ENCODE data around the gene HARS2. TPM values are rescaled to one million over a fixed set of nuclear protein-coding genes. Genes with fewer than 3 reads are reported as not detected.

HARS2 gene
- total and polyA plus RNA-seq, 10 of the 15 experiments (the other 5 are each of a cell fraction or from before 2014, with no cell fraction given): 9.3 to 34.3 (median 24.8) TPM

DNA sequence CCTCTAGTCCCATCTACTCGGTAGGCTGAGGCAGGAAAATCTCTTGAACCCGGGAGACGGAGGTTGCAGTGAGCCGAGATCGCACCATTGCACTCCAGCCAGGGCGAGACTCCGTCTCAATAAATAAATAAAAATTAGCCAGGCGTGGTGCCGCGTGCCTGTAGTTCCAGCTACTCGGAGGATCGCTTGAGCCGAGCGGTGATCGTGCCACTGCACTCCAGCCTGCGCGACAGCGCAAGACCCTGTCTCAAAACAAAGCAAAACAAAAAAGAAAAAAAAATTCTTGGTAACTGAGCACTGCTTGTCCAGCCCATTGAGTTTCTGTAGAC is 27.3 kb upstream of the HARS2 start:
- ChIA-PET CTCF (interaction anchor here (0.9 to 2.1 kb wide), 2 partner anchors 11 to 312 kb away, joined by 3 to 5 read pairs; no protein-coding TSS in a partner anchor), RAD21 (ENCODE audit: unreplicated experiment) (no interaction called here), SMC1A (ENCODE audit: uncharacterized antibody, unreplicated experiment) (interaction anchor here (1.3 to 2.8 kb wide), 2 partner anchors 8 to 16 kb away, joined by 4 to 12 read pairs; partner anchors contain the start of genes IK and NDUFA2), POLR2A (interaction anchor here (0.6 to 2.3 kb wide), 4 partner anchors 17 to 263 kb away, joined by 3 to 12 read pairs (median 4); partner anchors contain the start of genes HARS1, HARS2 and NDUFA2)
- BruUV-seq (replicated peaks): no TSS peak
- H3K79me2 ChIP-seq (ENCODE audit: control insufficient read depth, insufficient read depth, low read length): peaks cover 31% of the 10 kb centered on the region
- ATAC-seq (no peak), FAIRE-seq (no peak), DNase-seq (ENCODE audit: low read depth, low spot score) (no peak)
- H3K27ac ChIP-seq (ENCODE audit: control insufficient read depth, insufficient read depth): peak overlapping the region; percentile 85
- peak overlapping the region; percentile 96 for H3K4me3 ChIP-seq
- no peaks in the 10 kb centered on the region for H3K9me3 ChIP-seq (replicated peaks; ENCODE audit: control insufficient read depth, insufficient read depth, low read length)
- TF ChIP-seq KLF5 (IDR thresholded peaks at IDR 0.05; ENCODE audit: partially characterized antibody): no peak
- TF ChIP-seq, protein P1, sequence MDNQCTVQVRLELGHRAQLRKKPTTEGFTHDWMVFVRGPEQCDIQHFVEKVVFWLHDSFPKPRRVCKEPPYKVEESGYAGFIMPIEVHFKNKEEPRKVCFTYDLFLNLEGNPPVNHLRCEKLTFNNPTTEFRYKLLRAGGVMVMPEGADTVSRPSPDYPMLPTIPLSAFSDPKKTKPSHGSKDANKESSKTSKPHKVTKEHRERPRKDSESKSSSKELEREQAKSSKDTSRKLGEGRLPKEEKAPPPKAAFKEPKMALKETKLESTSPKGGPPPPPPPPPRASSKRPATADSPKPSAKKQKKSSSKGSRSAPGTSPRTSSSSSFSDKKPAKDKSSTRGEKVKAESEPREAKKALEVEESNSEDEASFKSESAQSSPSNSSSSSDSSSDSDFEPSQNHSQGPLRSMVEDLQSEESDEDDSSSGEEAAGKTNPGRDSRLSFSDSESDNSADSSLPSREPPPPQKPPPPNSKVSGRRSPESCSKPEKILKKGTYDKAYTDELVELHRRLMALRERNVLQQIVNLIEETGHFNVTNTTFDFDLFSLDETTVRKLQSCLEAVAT (IDR thresholded peaks at IDR 0.05): 0 out of 2 replicates have a peak, but pooled peaks have one; percentile 11
- TF ChIP-seq PKNOX1 (IDR thresholded peaks at IDR 0.05): no peak
- TF ChIP-seq MTA3 (IDR thresholded peaks at IDR 0.05; ENCODE audit: borderline replicate concordance, low read length): 0 out of 2 replicates have a peak, but pooled peaks have one; percentile 24
- no peak for TF ChIP-seq SREBF1 (IDR thresholded peaks at IDR 0.05; ENCODE audit: low read length)
- TF ChIP-seq, protein P2, sequence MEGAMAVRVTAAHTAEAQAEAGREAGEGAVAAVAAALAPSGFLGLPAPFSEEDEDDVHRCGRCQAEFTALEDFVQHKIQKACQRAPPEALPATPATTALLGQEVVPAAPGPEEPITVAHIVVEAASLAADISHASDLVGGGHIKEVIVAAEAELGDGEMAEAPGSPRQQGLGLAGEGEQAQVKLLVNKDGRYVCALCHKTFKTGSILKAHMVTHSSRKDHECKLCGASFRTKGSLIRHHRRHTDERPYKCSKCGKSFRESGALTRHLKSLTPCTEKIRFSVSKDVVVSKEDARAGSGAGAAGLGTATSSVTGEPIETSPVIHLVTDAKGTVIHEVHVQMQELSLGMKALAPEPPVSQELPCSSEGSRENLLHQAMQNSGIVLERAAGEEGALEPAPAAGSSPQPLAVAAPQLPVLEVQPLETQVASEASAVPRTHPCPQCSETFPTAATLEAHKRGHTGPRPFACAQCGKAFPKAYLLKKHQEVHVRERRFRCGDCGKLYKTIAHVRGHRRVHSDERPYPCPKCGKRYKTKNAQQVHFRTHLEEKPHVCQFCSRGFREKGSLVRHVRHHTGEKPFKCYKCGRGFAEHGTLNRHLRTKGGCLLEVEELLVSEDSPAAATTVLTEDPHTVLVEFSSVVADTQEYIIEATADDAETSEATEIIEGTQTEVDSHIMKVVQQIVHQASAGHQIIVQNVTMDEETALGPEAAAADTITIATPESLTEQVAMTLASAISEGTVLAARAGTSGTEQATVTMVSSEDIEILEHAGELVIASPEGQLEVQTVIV (IDR thresholded peaks at IDR 0.05; ENCODE audit: borderline replicate concordance, partially characterized antibody): no peak
- WGBS (ENCODE audit: insufficient coverage, insufficient replicate concordance, low lambda C conversion rate, missing lambda C conversion rate): 57% methylated on average over 18 of the region's 18 CpGs
- peak overlapping the region; percentile 52 for H3K4me2 ChIP-seq (ENCODE audit: control insufficient read depth, insufficient read depth)
- no peaks in the 10 kb centered on the region for H3K27me3 ChIP-seq (replicated peaks in 1 of 2; ENCODE audit: control insufficient read depth in 2 of 2, insufficient read depth in 2 of 2, low read length in 1 of 2)
- no peak overlapping the region for H2AFZ ChIP-seq (ENCODE audit: control insufficient read depth, low read depth, low read length)
- H3K4me1 ChIP-seq (ENCODE audit: control insufficient read depth, insufficient read depth, low read length): no peaks in the 10 kb centered on the region
- in situ Hi-C loops (cut with MboI): no loop called here
- no peaks in the 10 kb centered on the region for H4K20me1 ChIP-seq (ENCODE audit: control insufficient read depth, insufficient read depth)
- peaks cover 17% of the 10 kb centered on the region in 2 experiments for H3K36me3 ChIP-seq (ENCODE audit: control insufficient read depth in 2 of 2, insufficient read depth in 2 of 2, low read length in 1 of 2)
- intact Hi-C loops (cut with micrococcal nuclease; ENCODE audit: unreplicated experiment): loop anchor here (1.0 to 2.0 kb wide), 2 partner anchors 55 to 100 kb away; partner anchors contain the start of genes APBB3 and SLC35A4
- peak overlapping the region; percentile 82 for H3K9ac ChIP-seq (ENCODE audit: control insufficient read depth, insufficient read depth, low read length)

All from GM12878 (cell line).